ENCODE data around the gene AGPAT3.

The AGPAT3 gene

DNA sequence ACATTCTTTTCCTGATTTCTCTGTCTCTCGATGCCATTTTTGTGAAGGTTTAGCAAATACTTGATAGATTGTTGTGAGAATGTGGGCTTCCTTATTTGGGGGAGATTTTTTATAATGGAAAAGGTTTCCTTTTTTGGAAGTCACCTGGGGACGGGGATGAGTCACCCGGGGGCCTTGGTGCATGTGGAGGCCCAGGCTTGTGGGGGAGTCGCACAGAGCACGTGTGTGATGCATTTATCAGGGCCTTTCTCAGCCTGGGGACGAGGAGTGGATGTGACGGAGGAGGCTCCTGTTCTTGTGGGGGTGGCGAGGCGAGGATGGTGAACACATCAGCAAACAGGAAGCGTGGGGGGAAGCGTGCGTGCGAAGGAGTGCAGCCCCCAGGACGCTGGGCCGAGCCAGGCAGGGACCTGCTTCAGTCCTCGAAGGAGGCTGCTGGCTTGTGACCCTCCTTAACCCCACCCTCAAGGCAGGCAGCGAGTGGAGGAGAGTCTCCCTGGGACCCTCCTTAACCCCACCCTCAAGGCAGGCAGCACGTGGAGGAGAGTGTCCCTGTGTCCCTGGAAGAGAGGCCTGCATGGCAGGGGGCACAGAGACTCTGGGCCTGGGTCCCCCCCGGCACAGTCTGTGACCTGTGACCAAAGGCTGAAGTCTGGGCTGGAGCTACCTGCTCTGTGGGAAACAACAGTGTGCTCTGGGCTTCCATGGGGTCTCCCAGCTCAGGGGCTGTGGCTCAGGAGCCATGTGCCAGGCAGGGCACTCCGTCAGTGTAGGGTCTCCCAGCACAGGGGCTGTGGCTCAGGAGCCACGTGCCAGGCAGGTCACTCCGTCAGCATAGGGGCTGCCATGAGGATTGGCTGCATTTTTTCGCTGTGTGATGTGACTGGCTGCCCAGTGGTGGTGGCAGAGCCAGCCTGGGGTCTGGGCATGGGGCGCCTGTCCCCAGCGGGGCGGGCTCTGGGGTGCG, 57.2 kb downstream of the AGPAT3 start:
- H2AFZ ChIP-seq (ENCODE audit: low read length): no peak overlapping the region
- no peak for DNase-seq (ENCODE audit: low spot score)
- H3K4me2 ChIP-seq (ENCODE audit: insufficient read depth, low read length, poor library complexity, severe bottlenecking): no peak overlapping the region
- H3K36me3 ChIP-seq (replicated peaks in 1 of 2; ENCODE audit: control insufficient read depth in 2 of 2, insufficient read depth in 2 of 2, low read length in 2 of 2): no peaks in the 10 kb centered on the region
- no peaks in the 10 kb centered on the region for H3K79me1 ChIP-seq (ENCODE audit: low read depth, low read length)
- no peak overlapping the region for H3K27ac ChIP-seq (replicated peaks; ENCODE audit: low read length)
- H3K14ac ChIP-seq (ENCODE audit: low read length): peak overlapping the region; percentile 47
- no peak overlapping the region for H4K91ac ChIP-seq (ENCODE audit: low read depth, low read length, poor library complexity)
- H3K18ac ChIP-seq (ENCODE audit: low read length): peak overlapping the region; percentile 88
- peak overlapping the region; percentile 66 for H2BK120ac ChIP-seq (ENCODE audit: low read depth, low read length)
- H3K4me1 ChIP-seq (ENCODE audit: control insufficient read depth in 2 of 2, insufficient read depth in 1 of 2, low read depth in 1 of 2, low read length in 2 of 2): peaks cover 17 to 30% of the 10 kb centered on the region in 2 donors
- no peak overlapping the region for H3K4me3 ChIP-seq (ENCODE audit: low read length in 2 of 2)
- no CpG with 5 or more reads among the region's 27 CpGs for WGBS, 2 donors (ENCODE audit: extremely low coverage in 2 of 2, insufficient read length in 2 of 2, insufficient replicate concordance in 1 of 2)
- H2BK12ac ChIP-seq (ENCODE audit: low read length): peak overlapping the region; percentile 91
- H2BK5ac ChIP-seq (ENCODE audit: low read length): peak overlapping the region; percentile 43
- H4K8ac ChIP-seq (ENCODE audit: low read depth, low read length): peak overlapping the region; percentile 84
- peak overlapping the region; percentile 98 for H3K23ac ChIP-seq (ENCODE audit: low read depth, low read length, poor library complexity)
- H2BK15ac ChIP-seq (ENCODE audit: low read length): peak overlapping the region; percentile 92
- H3K4ac ChIP-seq (ENCODE audit: low read length): peak overlapping the region; percentile 19
- H3K9ac ChIP-seq (ENCODE audit: low read depth, low read length, poor library complexity): no peak overlapping the region
- H3K9me3 ChIP-seq (replicated peaks in 1 of 2; ENCODE audit: control insufficient read depth in 2 of 2, insufficient read depth in 1 of 2, low read depth in 1 of 2, low read length in 2 of 2): peaks cover 0 to 2% of the 10 kb centered on the region in 2 donors
- peaks cover 0 to 2% (median 0%) of the 10 kb centered on the region in 3 experiments for H3K27me3 ChIP-seq (ENCODE audit: control insufficient read depth in 3 of 3, insufficient read depth in 3 of 3, low read depth in 1 of 3, low read length in 3 of 3)
- peak overlapping the region; percentile 97 for H2AK5ac ChIP-seq (ENCODE audit: low read depth, low read length)

DNA sequence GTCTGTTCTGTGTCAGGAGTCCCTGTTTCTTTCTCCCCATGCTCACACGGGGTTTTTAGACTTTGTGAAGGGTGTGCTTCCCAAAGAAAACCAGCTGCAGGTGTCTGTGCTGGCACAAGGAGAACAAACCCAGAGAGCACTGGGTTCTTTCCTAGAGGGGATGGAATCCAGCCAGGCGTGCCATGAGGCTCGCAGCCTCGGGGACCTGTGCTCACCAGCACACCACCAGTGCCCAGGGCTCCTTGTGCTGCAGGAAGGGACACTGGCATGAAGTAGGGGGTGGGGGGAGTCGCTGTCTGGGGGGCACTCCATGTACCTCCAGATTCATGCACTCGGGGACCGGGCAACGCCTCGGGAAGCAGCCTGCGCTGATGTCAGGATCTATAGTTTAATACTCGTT, 57.9 kb downstream of the AGPAT3 start:
- Histone ChIP-seq H3K27me3 (ENCODE audit: control insufficient read depth in 3 of 3, insufficient read depth in 3 of 3, low read depth in 1 of 3, low read length in 3 of 3) (peaks cover 0 to 2% (median 0%) of the 10 kb centered on the region in 3 experiments), H2BK5ac (ENCODE audit: low read length) (peak overlapping the region; percentile 43), H3K9me3 (replicated peaks in 1 of 2; ENCODE audit: control insufficient read depth in 2 of 2, insufficient read depth in 1 of 2, low read depth in 1 of 2, low read length in 2 of 2) (peaks cover 0 to 2% of the 10 kb centered on the region in 2 donors), H2BK15ac (ENCODE audit: low read length) (peak overlapping the region; percentile 21), H3K79me1 (ENCODE audit: low read depth, low read length) (no peaks in the 10 kb centered on the region), H3K4ac (ENCODE audit: low read length) (no peak overlapping the region), H3K9ac (ENCODE audit: low read depth, low read length, poor library complexity) (no peak overlapping the region), H2AK5ac (ENCODE audit: low read depth, low read length) (peak overlapping the region; percentile 97), H2BK120ac (ENCODE audit: low read depth, low read length) (no peak overlapping the region), H3K23ac (ENCODE audit: low read depth, low read length, poor library complexity) (no peak overlapping the region), H3K27ac (replicated peaks; ENCODE audit: low read length) (no peak overlapping the region), H4K91ac (ENCODE audit: low read depth, low read length, poor library complexity) (no peak overlapping the region), H3K18ac (ENCODE audit: low read length) (peak overlapping the region; percentile 88), H3K4me1 (ENCODE audit: control insufficient read depth in 2 of 2, insufficient read depth in 1 of 2, low read depth in 1 of 2, low read length in 2 of 2) (peaks cover 17 to 30% of the 10 kb centered on the region in 2 donors), H3K14ac (ENCODE audit: low read length) (no peak overlapping the region), H3K4me3 (ENCODE audit: low read length in 2 of 2) (no peak overlapping the region), H3K36me3 (replicated peaks in 1 of 2; ENCODE audit: control insufficient read depth in 2 of 2, insufficient read depth in 2 of 2, low read length in 2 of 2) (peaks cover 0 to 5% of the 10 kb centered on the region in 2 donors), H3K4me2 (ENCODE audit: insufficient read depth, low read length, poor library complexity, severe bottlenecking) (no peak overlapping the region), H2BK12ac (ENCODE audit: low read length) (no peak overlapping the region), H2AFZ (ENCODE audit: low read length) (no peak overlapping the region), H4K8ac (ENCODE audit: low read depth, low read length) (peak overlapping the region; percentile 30)
- no CpG with 5 or more reads among the region's 11 CpGs for WGBS, 2 donors (ENCODE audit: extremely low coverage in 2 of 2, insufficient read length in 2 of 2, insufficient replicate concordance in 1 of 2)
- DNase-seq (ENCODE audit: low spot score): no peak

DNA sequence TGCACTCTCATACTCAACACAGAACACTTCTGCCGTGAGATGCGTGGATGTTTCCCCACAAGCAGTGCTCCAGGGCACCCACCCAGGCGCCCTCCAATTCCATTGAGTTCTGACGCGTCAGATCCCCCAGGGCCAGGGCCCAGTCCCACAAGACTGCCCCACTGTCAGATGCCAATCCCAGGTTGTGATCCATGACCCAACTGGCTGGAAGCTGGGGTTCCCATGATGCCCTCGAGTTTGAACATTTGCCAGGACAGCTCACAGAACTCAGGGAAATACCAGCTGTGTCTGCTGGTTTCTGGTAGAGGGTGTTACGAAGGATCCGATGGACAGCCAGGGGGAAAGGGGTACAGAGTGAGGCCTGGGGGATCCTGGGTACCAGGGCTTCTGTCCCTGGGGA, 58.4 kb downstream of the AGPAT3 start:
- peak overlapping the region; percentile 27 for H3K18ac ChIP-seq (ENCODE audit: low read length)
- no peak overlapping the region for H2AFZ ChIP-seq (ENCODE audit: low read length)
- no peak overlapping the region for H3K4ac ChIP-seq (ENCODE audit: low read length)
- peaks cover 17 to 30% of the 10 kb centered on the region in 2 donors for H3K4me1 ChIP-seq (ENCODE audit: control insufficient read depth in 2 of 2, insufficient read depth in 1 of 2, low read depth in 1 of 2, low read length in 2 of 2)
- H3K27ac ChIP-seq (replicated peaks; ENCODE audit: low read length): no peak overlapping the region
- WGBS, 2 donors (ENCODE audit: extremely low coverage in 2 of 2, insufficient read length in 2 of 2, insufficient replicate concordance in 1 of 2): no CpG with 5 or more reads among the region's 8 CpGs
- no peak overlapping the region for H3K9ac ChIP-seq (ENCODE audit: low read depth, low read length, poor library complexity)
- no peak overlapping the region for H3K23ac ChIP-seq (ENCODE audit: low read depth, low read length, poor library complexity)
- no peak overlapping the region for H3K14ac ChIP-seq (ENCODE audit: low read length)
- peak overlapping the region; percentile 76 for H2AK5ac ChIP-seq (ENCODE audit: low read depth, low read length)
- no peak overlapping the region for H3K4me3 ChIP-seq (ENCODE audit: low read length in 2 of 2)
- peaks cover 0 to 5% of the 10 kb centered on the region in 2 donors for H3K36me3 ChIP-seq (replicated peaks in 1 of 2; ENCODE audit: control insufficient read depth in 2 of 2, insufficient read depth in 2 of 2, low read length in 2 of 2)
- H4K91ac ChIP-seq (ENCODE audit: low read depth, low read length, poor library complexity): no peak overlapping the region
- H3K79me1 ChIP-seq (ENCODE audit: low read depth, low read length): no peaks in the 10 kb centered on the region
- H2BK5ac ChIP-seq (ENCODE audit: low read length): no peak overlapping the region
- H2BK12ac ChIP-seq (ENCODE audit: low read length): no peak overlapping the region
- no peak overlapping the region for H3K4me2 ChIP-seq (ENCODE audit: insufficient read depth, low read length, poor library complexity, severe bottlenecking)
- H2BK15ac ChIP-seq (ENCODE audit: low read length): peak overlapping the region; percentile 21
- H2BK120ac ChIP-seq (ENCODE audit: low read depth, low read length): no peak overlapping the region
- H4K8ac ChIP-seq (ENCODE audit: low read depth, low read length): no peak overlapping the region
- no peak for DNase-seq (ENCODE audit: low spot score)
- peaks cover 0 to 2% (median 0%) of the 10 kb centered on the region in 3 experiments for H3K27me3 ChIP-seq (ENCODE audit: control insufficient read depth in 3 of 3, insufficient read depth in 3 of 3, low read depth in 1 of 3, low read length in 3 of 3)
- peaks cover 0 to 2% of the 10 kb centered on the region in 2 donors for H3K9me3 ChIP-seq (replicated peaks in 1 of 2; ENCODE audit: control insufficient read depth in 2 of 2, insufficient read depth in 1 of 2, low read depth in 1 of 2, low read length in 2 of 2)

Measured in neuronal stem cell (in vitro differentiated cells).